Activated CD8-positive, alpha-beta memory T cell treated with anti-CD3 and anti-CD28 coated beads for 48 hours (primary cell): ENCODE measurements around the gene KXD1.
"Not testable (repeated sequence)": the region's sequence is repeated elsewhere in the genome, so short reads cannot be mapped to it uniquely, and the experiment has no call there.

Source experiments
- DNase-seq, 3 experiments: peaks; one replicate each; pipeline ENCODE4 v3.0.0-alpha.2; 2020; ENCODE audit warnings: low read depth in 2 of 3, low spot score in 2 of 3

Gene KXD1

GRCh38 chr19:18533058-18533457 lies 24.6 kb upstream of the KXD1 start:
- no peak for DNase-seq

- DNase-seq = no peak
Observed at GRCh38 chr19:18536475-18536874, 21.2 kb upstream of the KXD1 start.

- DNase-seq = no peak
Observed at GRCh38 chr19:18537431-18537830, 20.2 kb upstream of the KXD1 start.

GRCh38 chr19:18538115-18538514 lies 19.6 kb upstream of the KXD1 start:
- DNase-seq = no peak

GRCh38 chr19:18539372-18539771 lies 18.3 kb upstream of the KXD1 start:
- no peak for DNase-seq

GRCh38 chr19:18540200-18540599 lies 17.5 kb upstream of the KXD1 start:
- not testable (repeated sequence) for DNase-seq

GRCh38 chr19:18541258-18541991 lies 16.2 kb upstream of the KXD1 start:
- DNase-seq = no peak

GRCh38 chr19:18541992-18542940 lies 15.4 kb upstream of the KXD1 start:
- DNase-seq = no peak

- DNase-seq = peak; percentile 90 to 91 (median 90)
Observed at GRCh38 chr19:18542941-18543813, 14.5 kb upstream of the KXD1 start, which contains the start of gene FKBP8. FKBP8 (minus strand) TSS chr19:18543573; CDS start chr19:18541970, 1,603 bp downstream.

GRCh38 chr19:18543814-18544475 lies 13.7 kb upstream of the KXD1 start:
- DNase-seq = peak; percentile 27 to 57 (median 28)

GRCh38 chr19:18551631-18552030 lies 6.0 kb upstream of the KXD1 start:
- no peak for DNase-seq

GRCh38 chr19:18558202-18558555 lies 509 bp downstream of the KXD1 start:
- no peak for DNase-seq

GRCh38 chr19:18558604-18559003 lies 934 bp downstream of the KXD1 start:
- no peak for DNase-seq

GRCh38 chr19:18559685-18560084 lies 2.0 kb downstream of the KXD1 start:
- no peak for DNase-seq

GRCh38 chr19:18562086-18562485 lies 4.4 kb downstream of the KXD1 start:
- no peak for DNase-seq

- DNase-seq = no peak
Observed at GRCh38 chr19:18566953-18567352, 9.3 kb downstream of the KXD1 start.

GRCh38 chr19:18568367-18568766 lies 10.7 kb downstream of the KXD1 start:
- DNase-seq = no peak

GRCh38 chr19:18571564-18572344 lies 14.1 kb downstream of the KXD1 start, which contains the start of gene UBA52:
UBA52 (plus strand) TSS chr19:18571857; CDS start chr19:18573301, 1,444 bp downstream.
- DNase-seq = peak; percentile 96 to 99 (median 99)

GRCh38 chr19:18574691-18575291 lies 17.1 kb downstream of the KXD1 start:
- DNase-seq = no peak
